Measurements from ENCODE around the gene SH3BP5.

GRCh38 chr3:15368561-15369135, 36.3 kb upstream of the SH3BP5 start:
- TF ChIP-seq EZH2phosphoT487 (IDR thresholded peaks at IDR 0.05; ENCODE audit: insufficient read depth, low read depth) (no peak), EZH2 (IDR thresholded peaks at IDR 0.05; ENCODE audit: insufficient read depth, poor library complexity, severe bottlenecking) (no peak)
